Measurements from ENCODE around the gene UQCC5.

Gene UQCC5

GRCh38 chr3:52558436-52558835 lies 22.0 kb downstream of the UQCC5 start:
- DNase-seq (ENCODE audit: extremely low read depth in 1 of 2, low read depth in 1 of 2) = no peak

- no peak for DNase-seq (ENCODE audit: extremely low read depth in 1 of 2, low read depth in 1 of 2)
These were observed 24.8 kb downstream of the UQCC5 start for GRCh38 chr3:52561028-52561747.

- DNase-seq (ENCODE audit: extremely low read depth in 1 of 2, low read depth in 1 of 2) = no peak
These were observed 27.6 kb downstream of the UQCC5 start for GRCh38 chr3:52563984-52564383.

- no peak for DNase-seq (ENCODE audit: extremely low read depth in 1 of 2, low read depth in 1 of 2)
These were observed 31.7 kb downstream of the UQCC5 start for GRCh38 chr3:52568069-52568468.

- DNase-seq (ENCODE audit: extremely low read depth in 1 of 2, low read depth in 1 of 2) = no peak
These were observed 33.7 kb downstream of the UQCC5 start for GRCh38 chr3:52570076-52570475.

GRCh38 chr3:52572221-52572620 lies 35.8 kb downstream of the UQCC5 start:
- no peak for DNase-seq (ENCODE audit: extremely low read depth in 1 of 2, low read depth in 1 of 2)

GRCh38 chr3:52574056-52574965 lies 37.9 kb downstream of the UQCC5 start:
- no peak for DNase-seq (ENCODE audit: extremely low read depth in 1 of 2, low read depth in 1 of 2)
